Cardiac fibroblast (primary cell): ENCODE data around the gene HEXIM1.

Experiments
- DNase-seq, 2 donors: peaks; one replicate each; pipeline versions ENCODE4 v3.0.0 to v3.0.0-alpha.2; 2010; ENCODE audit warnings: low read depth in 2 of 2
- H3K4me3 ChIP-seq, 2 donors: replicated peaks in 1 of 2; 1 replicate in 1 of 2; 2 replicates in 1 of 2; pipeline ENCODE4 v1.5.1; 2011; ENCODE audit warnings: low read depth in 2 of 2, low read length in 2 of 2, mild to moderate bottlenecking in 2 of 2, moderate library complexity in 1 of 2
- CTCF ChIP-seq: IDR thresholded peaks from one replicate; pipeline ENCODE4 v1.5.1; 2011; ENCODE audit warnings: low read depth, mild to moderate bottlenecking, low read length, inconsistent platforms

The HEXIM1 gene

GRCh38 chr17:45129940-45130680, 18.2 kb upstream of the HEXIM1 start:
- TF ChIP-seq CTCF, result no peak
- no peak overlapping the region for H3K4me3 ChIP-seq
- no peak for DNase-seq

GRCh38 chr17:45130681-45131615, 17.3 kb upstream of the HEXIM1 start:
- no peak for DNase-seq
- TF ChIP-seq CTCF, result no peak
- peak overlapping the region; percentile 82 to 99 for H3K4me3 ChIP-seq

GRCh38 chr17:45131616-45132319, 16.5 kb upstream of the HEXIM1 start:
- DNase-seq, result peak in 1 of 2 donors; percentile 31
- TF ChIP-seq CTCF, result peak; percentile 84
- H3K4me3 ChIP-seq, result peak overlapping the region; percentile 82 to 99

- DNase-seq, result no peak
- TF ChIP-seq CTCF, result no peak
- peak within 1 kb of the TSS; percentile 82 to 99 for H3K4me3 ChIP-seq
Measured at GRCh38 chr17:45132320-45132571, 16.0 kb upstream of the HEXIM1 start, which contains the start of gene PLCD3. Gene PLCD3 (minus strand): TSS chr17:45132515. CDS start chr17:45132410, 105 bp downstream.

GRCh38 chr17:45132572-45133463, 15.5 kb upstream of the HEXIM1 start:
- peak; percentile 94 for TF ChIP-seq CTCF
- DNase-seq, result peak; percentile 80 to 84
- H3K4me3 ChIP-seq, result peak overlapping the region; percentile 82 to 85
